Esophagus muscularis mucosa (tissue), 4 donors: ENCODE data around the gene CDK14. TPM values are rescaled to one million over a fixed set of nuclear protein-coding genes. Genes with fewer than 3 reads are reported as not detected.

Source experiments
- DNase-seq: peaks from one replicate; pipeline ENCODE4 v3.0.0-alpha.2; 2017; ENCODE audit errors: extremely low spot score
- H3K27ac ChIP-seq, 4 donors: fragments of 200-600 bp; sonication (generic); replicated peaks in 1 of 4; 1 replicate in 3 of 4; 2 replicates in 1 of 4; pipeline ENCODE4 v1.5.1; 2016 to 2019; ENCODE audit warnings: mild to moderate bottlenecking in 1 of 4
- H3K27me3 ChIP-seq, 4 donors: fragments of 200-600 bp; sonication (generic); one replicate each; pipeline versions ENCODE4 v1.5.1 to v1.6.0; 2016 to 2019
- H3K36me3 ChIP-seq, 4 donors: fragments of 200-600 bp; sonication (generic); one replicate each; pipeline ENCODE4 v1.5.1; 2016 to 2019
- H3K4me1 ChIP-seq, 4 donors: fragments of 200-600 bp; sonication (generic); one replicate each; pipeline ENCODE4 v1.5.1; 2016 to 2019
- H3K4me3 ChIP-seq, 4 donors: fragments of 200-600 bp; sonication (generic); 1 replicate in 2 of 4; 2 replicates in 2 of 4; pipeline ENCODE4 v1.5.1; 2016 to 2019; ENCODE audit warnings: mild to moderate bottlenecking in 4 of 4, moderate library complexity in 1 of 4
- H3K9me3 ChIP-seq, 4 donors: fragments of 200-600 bp; sonication (generic); 1 replicate in 3 of 4; 2 replicates in 1 of 4; pipeline ENCODE4 v1.5.1; 2016 to 2019
- EP300 ChIP-seq: sonication (generic); formaldehyde crosslinking; IDR thresholded peaks from one replicate; pipeline ENCODE4 v1.6.1; 2017; ENCODE audit warnings: antibody characterized with exemption
- POLR2A ChIP-seq: fragments of 450-650 bp; IDR thresholded peaks from one replicate; pipeline ENCODE4 v1.6.1; 2017; ENCODE audit warnings: antibody characterized with exemption, moderate library complexity, mild to moderate bottlenecking, low read depth
- POLR2AphosphoS5 ChIP-seq, 2 donors: sonication (generic); formaldehyde crosslinking; IDR thresholded peaks; one replicate each; pipeline ENCODE4 v1.6.1; 2017; ENCODE audit warnings: antibody characterized with exemption in 2 of 2
- WGBS: methylation state at CpG from one replicate; pipeline ENCODE4 v1.1.5; 2018; 5-methylcytosine and 5-hydroxymethylcytosine counted together
- intact Hi-C: fragments of 100-400 bp; cut with DNase I; formaldehyde crosslinking; loops from one replicate; pipeline ENCODE4 v1.15.1; 2023
- total RNA-seq, 4 donors: library from RNA; depleted of rRNA; stranded (reverse); fragments of >200 nt; gene quantifications; one replicate each; pipeline versions ENCODE4 v1.1.0 to v1.2.1, GENCODE V29; 2016
- TF ChIP-seq, protein P1 (sequence below), 3 experiments: fragments of 200-600 bp in 2 of 3; fragments of 450-650 bp in 1 of 3; sonication (generic) in 2 of 3; IDR thresholded peaks; one replicate each; pipeline ENCODE4 v1.5.1; 2017 to 2019; ENCODE audit warnings: antibody characterized with exemption in 3 of 3, mild to moderate bottlenecking in 2 of 3, moderate library complexity in 1 of 3

Gene CDK14
- total RNA-seq, 4 donors from 2014 or later = 9.6 to 17.7 (median 14.3) TPM

DNA sequence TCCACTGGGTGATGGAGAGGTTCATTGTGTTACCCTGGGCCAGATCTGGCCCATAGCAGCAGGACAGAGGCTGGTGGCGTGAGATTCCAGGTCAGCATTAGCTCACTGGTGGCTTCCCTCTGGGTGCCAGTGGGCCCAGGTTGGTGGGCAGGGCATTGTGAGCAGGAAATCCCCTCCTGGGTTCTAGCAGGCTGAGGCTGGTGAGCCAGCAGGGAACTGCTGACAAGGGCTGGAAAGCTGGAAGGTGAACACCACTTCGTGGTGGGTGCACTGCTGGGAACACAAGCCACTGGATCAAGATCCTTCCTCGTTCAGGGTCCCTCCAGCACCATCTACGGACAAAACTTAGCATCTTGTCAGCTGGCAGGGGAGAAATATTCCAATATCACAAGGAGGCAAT lies 408.9 kb downstream of the CDK14 start:
- no peaks in the 10 kb centered on the region for H3K36me3 ChIP-seq
- 100% methylated on average over 3 of the region's 4 CpGs for WGBS

DNA sequence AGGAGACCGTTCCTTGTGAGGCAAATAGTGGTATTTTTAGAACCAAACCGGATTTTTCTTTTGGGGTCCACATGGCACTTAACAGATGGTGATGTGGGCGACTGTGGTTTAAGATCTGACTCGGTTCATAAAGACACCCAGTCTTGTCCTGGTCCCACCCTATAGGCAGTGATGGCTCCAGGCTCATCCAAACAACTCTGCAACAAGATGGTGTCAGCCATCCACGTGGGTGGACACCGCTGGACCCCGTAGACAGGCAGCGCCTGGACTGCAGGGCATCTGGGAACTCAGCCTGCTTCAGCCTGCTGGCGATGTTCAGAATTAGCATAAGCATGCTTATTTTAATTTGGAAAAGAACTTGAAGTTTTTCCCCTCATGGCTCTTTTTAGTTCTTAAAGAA lies 409.7 kb downstream of the CDK14 start:
- Histone ChIP-seq H3K36me3 (no peaks in the 10 kb centered on the region), H3K9me3 (no peaks in the 10 kb centered on the region), H3K4me1 (no peaks in the 10 kb centered on the region), H3K4me3 (no peak overlapping the region), H3K27me3 (no peaks in the 10 kb centered on the region), H3K27ac (no peak overlapping the region)
- DNase-seq = no peak
- 85% methylated on average over 9 of the region's 9 CpGs for WGBS
- no peak for TF ChIP-seq EP300
- TF ChIP-seq, protein P1, sequence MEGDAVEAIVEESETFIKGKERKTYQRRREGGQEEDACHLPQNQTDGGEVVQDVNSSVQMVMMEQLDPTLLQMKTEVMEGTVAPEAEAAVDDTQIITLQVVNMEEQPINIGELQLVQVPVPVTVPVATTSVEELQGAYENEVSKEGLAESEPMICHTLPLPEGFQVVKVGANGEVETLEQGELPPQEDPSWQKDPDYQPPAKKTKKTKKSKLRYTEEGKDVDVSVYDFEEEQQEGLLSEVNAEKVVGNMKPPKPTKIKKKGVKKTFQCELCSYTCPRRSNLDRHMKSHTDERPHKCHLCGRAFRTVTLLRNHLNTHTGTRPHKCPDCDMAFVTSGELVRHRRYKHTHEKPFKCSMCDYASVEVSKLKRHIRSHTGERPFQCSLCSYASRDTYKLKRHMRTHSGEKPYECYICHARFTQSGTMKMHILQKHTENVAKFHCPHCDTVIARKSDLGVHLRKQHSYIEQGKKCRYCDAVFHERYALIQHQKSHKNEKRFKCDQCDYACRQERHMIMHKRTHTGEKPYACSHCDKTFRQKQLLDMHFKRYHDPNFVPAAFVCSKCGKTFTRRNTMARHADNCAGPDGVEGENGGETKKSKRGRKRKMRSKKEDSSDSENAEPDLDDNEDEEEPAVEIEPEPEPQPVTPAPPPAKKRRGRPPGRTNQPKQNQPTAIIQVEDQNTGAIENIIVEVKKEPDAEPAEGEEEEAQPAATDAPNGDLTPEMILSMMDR (IDR thresholded peaks at IDR 0.05) = no peak
- no peak for TF ChIP-seq POLR2A
- no peak for TF ChIP-seq POLR2AphosphoS5 (IDR thresholded peaks at IDR 0.05)
- intact Hi-C loops = no loop called here

More for the DNA sequence above, 408.9 kb downstream of the CDK14 start:
- Histone ChIP-seq H3K4me3 (no peak overlapping the region), H3K27me3 (no peaks in the 10 kb centered on the region), H3K4me1 (no peaks in the 10 kb centered on the region), H3K9me3 (no peaks in the 10 kb centered on the region), H3K27ac (no peak overlapping the region)
- DNase-seq = no peak
- TF ChIP-seq POLR2AphosphoS5 (IDR thresholded peaks at IDR 0.05) = no peak
- no peak for TF ChIP-seq EP300
- TF ChIP-seq, protein P1 (IDR thresholded peaks at IDR 0.05) = no peak
- TF ChIP-seq POLR2A = no peak
- intact Hi-C loops = no loop called here

DNA sequence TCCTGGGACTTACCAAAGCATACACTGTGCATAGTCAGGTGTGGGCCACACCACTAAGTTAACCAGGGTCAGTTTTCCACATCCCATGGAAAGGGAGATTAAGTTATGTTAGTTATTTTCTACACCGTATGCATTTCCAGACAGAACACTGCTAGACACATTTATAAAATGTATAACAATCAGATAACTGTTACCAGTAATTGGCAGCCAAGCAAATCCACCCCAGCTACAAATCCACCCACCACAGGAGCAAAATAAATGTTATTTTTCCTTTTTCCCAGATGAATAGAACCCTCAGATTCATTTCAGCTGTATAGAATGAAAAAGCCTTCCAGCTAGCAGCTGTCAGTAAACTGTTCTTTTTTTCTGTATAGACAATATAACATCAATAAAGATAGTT lies 411.2 kb downstream of the CDK14 start:
- no peaks in the 10 kb centered on the region for H3K27me3 ChIP-seq
- no peaks in the 10 kb centered on the region for H3K4me1 ChIP-seq
- no peaks in the 10 kb centered on the region for H3K36me3 ChIP-seq
- TF ChIP-seq EP300 = no peak
- TF ChIP-seq, protein P1 (IDR thresholded peaks at IDR 0.05) = no peak
- TF ChIP-seq POLR2A = no peak
- TF ChIP-seq POLR2AphosphoS5 (IDR thresholded peaks at IDR 0.05) = no peak
- H3K27ac ChIP-seq = no peak overlapping the region
- DNase-seq = no peak
- no peak overlapping the region for H3K4me3 ChIP-seq
- 67% methylated on average over 1 of the region's 1 CpG for WGBS
- H3K9me3 ChIP-seq = no peaks in the 10 kb centered on the region
- intact Hi-C loops = no loop called here

DNA sequence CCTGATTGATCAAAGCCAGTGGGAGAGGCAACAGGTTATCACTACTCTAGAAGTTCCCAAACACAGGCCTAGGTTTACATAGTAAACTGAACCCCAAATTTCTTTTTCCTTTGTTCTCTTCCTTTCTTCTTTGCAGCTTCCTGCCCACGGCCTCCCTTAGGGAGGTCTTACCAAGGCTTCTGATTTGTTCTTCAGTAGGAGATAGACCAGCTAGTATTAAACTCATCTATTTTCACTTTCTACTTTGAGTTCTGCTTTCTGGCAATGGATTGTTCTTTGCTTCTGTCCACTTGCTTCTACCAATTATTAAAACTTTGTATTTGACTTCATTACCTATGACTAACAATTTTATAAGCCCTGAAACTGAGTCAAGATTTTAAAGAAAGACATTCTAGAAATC lies 417.0 kb downstream of the CDK14 start:
- H3K27me3 ChIP-seq = no peaks in the 10 kb centered on the region
- H3K9me3 ChIP-seq = no peaks in the 10 kb centered on the region
- H3K4me1 ChIP-seq = no peaks in the 10 kb centered on the region
- no peak for DNase-seq
- 92% methylated on average over 1 of the region's 1 CpG for WGBS
- intact Hi-C loops = no loop called here
- TF ChIP-seq, protein P1 (IDR thresholded peaks at IDR 0.05) = no peak
- TF ChIP-seq POLR2A (no peak), POLR2AphosphoS5 (IDR thresholded peaks at IDR 0.05) (no peak), EP300 (no peak)
- no peaks in the 10 kb centered on the region for H3K36me3 ChIP-seq
- no peak overlapping the region for H3K4me3 ChIP-seq
- no peak overlapping the region for H3K27ac ChIP-seq

DNA sequence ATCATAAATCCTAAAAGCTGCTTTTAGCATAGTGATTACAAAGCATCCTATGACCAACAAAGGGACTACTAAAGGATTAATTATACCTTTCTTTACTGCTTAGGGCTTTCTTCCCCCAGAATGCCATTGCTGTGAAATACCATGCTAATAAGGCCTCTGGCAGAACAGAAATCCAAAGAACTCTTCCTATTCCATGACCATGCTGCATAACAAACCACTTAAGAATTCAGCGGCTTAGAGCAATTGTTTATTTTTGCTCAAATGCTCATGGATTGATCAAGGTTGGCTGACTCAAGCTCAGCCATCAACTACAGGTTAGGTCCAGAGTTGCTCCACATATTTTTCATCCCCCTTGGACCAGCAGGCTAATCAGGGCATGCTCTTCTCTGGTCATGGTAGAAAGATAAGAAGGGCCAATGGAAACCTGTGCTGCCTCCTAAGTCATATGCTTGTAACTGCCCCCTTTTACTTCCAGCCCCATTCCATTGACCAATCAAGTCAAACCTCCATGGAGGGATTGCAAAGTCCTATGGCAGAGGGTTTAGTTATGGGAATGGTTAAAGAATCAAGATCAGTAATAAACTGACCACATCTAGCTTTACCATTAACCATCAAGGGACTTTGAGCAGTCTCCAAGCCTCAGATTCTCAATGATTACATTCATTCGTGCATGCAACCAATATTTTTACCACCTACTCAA lies 423.7 kb downstream of the CDK14 start:
- Histone ChIP-seq H3K9me3 (no peaks in the 10 kb centered on the region), H3K4me3 (no peak overlapping the region), H3K4me1 (no peaks in the 10 kb centered on the region), H3K27ac (no peak overlapping the region), H3K27me3 (no peaks in the 10 kb centered on the region), H3K36me3 (no peaks in the 10 kb centered on the region)
- 93% methylated on average over 2 of the region's 2 CpGs for WGBS
- intact Hi-C loops = no loop called here
- TF ChIP-seq, protein P1 (IDR thresholded peaks at IDR 0.05) = no peak
- TF ChIP-seq POLR2A (no peak), POLR2AphosphoS5 (IDR thresholded peaks at IDR 0.05) (no peak), EP300 (no peak)
- no peak for DNase-seq
